Thyroid gland (tissue), 4 donors: ENCODE data around the gene C1QL4. TPM values are rescaled to one million over a fixed set of nuclear protein-coding genes. Genes with fewer than 3 reads are reported as not detected.

Source experiments
- DNase-seq, 2 donors: peaks; one replicate each; pipeline ENCODE4 v3.0.0-alpha.2; 2019
- H3K27ac ChIP-seq, 3 donors: fragments of 200-600 bp; sonication (generic); 1 replicate in 2 of 3; 2 replicates in 1 of 3; pipeline ENCODE4 v1.5.1; 2016 to 2019; ENCODE audit warnings: mild to moderate bottlenecking in 1 of 3, moderate library complexity in 1 of 3
- H3K27me3 ChIP-seq: fragments of 200-600 bp; sonication (generic); one replicate; pipeline ENCODE4 v1.5.1; 2019
- H3K36me3 ChIP-seq, 2 donors: fragments of 200-600 bp; sonication (generic); one replicate each; pipeline ENCODE4 v1.5.1; 2016 to 2019
- H3K4me1 ChIP-seq, 2 donors: fragments of 200-600 bp; sonication (generic); one replicate each; pipeline ENCODE4 v1.5.1; 2017 to 2019
- H3K4me3 ChIP-seq, 3 donors: fragments of 200-600 bp; sonication (generic); replicated peaks in 1 of 3; 1 replicate in 2 of 3; 2 replicates in 1 of 3; pipeline ENCODE4 v1.5.1; 2016; ENCODE audit warnings: mild to moderate bottlenecking in 1 of 3
- H3K9me3 ChIP-seq: fragments of 200-600 bp; sonication (generic); one replicate; pipeline ENCODE4 v1.5.1; 2017
- POLR2A ChIP-seq, 2 donors: fragments of 450-650 bp; IDR thresholded peaks; one replicate each; pipeline ENCODE4 v1.6.1; 2017; ENCODE audit warnings: antibody characterized with exemption in 2 of 2, mild to moderate bottlenecking in 2 of 2, moderate library complexity in 1 of 2
- WGBS, 2 donors: methylation state at CpG; one replicate each; pipeline ENCODE4 v1.1.5; 2017; 5-methylcytosine and 5-hydroxymethylcytosine counted together
- intact Hi-C: fragments of 100-400 bp; cut with DNase I; formaldehyde crosslinking; loops from one replicate; pipeline ENCODE4 v1.15.1; 2023
- total RNA-seq, 4 donors: library from RNA; depleted of rRNA; stranded (reverse); fragments of >200 nt; gene quantifications; one replicate each; pipeline ENCODE4 v1.2.3, GENCODE V29; 2016
- TF ChIP-seq, protein P1 (sequence below), 6 experiments: fragments of 200-600 bp in 3 of 6; fragments of 450-650 bp in 3 of 6; sonication (generic) in 3 of 6; IDR thresholded peaks; one replicate each; pipeline ENCODE4 v1.5.1; 2016 to 2019; ENCODE audit warnings: antibody characterized with exemption in 6 of 6, mild to moderate bottlenecking in 2 of 6, inconsistent platforms in 1 of 6, moderate library complexity in 1 of 6

The C1QL4 gene
- total RNA-seq, 4 donors from 2014 or later, result 0.67 to 1.2 (median 0.73) TPM; not detected in 1

DNA sequence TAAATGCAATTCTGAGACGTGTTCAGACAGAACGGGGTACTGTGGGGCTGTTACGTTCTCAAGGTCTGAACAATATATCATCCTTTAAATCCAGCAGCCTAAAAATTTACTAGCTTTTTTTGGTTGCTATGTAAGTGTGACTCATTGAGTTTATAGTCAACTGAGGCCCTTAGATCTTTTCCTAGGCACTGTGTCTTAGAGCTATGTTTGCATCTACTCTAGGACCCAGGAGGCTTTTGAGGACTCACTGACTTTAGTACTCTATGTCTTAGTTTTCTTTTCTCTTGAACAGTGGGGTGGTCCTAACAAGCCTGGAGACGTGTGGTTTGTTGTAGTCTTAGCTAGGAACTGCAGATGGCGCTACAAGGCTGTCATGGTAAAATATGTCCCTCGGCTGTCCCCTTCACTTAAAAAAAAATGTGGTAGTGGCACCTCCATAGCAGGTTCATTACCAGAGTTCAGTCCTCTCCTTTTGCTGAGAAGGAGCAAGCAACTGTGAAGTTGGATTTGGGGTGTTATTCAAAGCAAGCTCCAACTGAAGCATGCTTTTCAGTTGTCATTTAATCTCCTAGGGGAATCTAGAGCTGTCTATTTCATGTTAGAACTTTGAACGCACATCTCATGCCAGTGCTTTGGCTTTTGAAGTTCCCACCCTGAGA lies 21.6 kb upstream of the C1QL4 start:
- Histone ChIP-seq H3K9me3 (no peaks in the 10 kb centered on the region), H3K4me1 (no peaks in the 10 kb centered on the region), H3K27ac (no peak overlapping the region), H3K4me3 (no peak overlapping the region), H3K36me3 (no peaks in the 10 kb centered on the region), H3K27me3 (no peaks in the 10 kb centered on the region)
- no peak for TF ChIP-seq POLR2A (IDR thresholded peaks at IDR 0.05)
- TF ChIP-seq, protein P1, sequence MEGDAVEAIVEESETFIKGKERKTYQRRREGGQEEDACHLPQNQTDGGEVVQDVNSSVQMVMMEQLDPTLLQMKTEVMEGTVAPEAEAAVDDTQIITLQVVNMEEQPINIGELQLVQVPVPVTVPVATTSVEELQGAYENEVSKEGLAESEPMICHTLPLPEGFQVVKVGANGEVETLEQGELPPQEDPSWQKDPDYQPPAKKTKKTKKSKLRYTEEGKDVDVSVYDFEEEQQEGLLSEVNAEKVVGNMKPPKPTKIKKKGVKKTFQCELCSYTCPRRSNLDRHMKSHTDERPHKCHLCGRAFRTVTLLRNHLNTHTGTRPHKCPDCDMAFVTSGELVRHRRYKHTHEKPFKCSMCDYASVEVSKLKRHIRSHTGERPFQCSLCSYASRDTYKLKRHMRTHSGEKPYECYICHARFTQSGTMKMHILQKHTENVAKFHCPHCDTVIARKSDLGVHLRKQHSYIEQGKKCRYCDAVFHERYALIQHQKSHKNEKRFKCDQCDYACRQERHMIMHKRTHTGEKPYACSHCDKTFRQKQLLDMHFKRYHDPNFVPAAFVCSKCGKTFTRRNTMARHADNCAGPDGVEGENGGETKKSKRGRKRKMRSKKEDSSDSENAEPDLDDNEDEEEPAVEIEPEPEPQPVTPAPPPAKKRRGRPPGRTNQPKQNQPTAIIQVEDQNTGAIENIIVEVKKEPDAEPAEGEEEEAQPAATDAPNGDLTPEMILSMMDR (IDR thresholded peaks at IDR 0.05), result peak; percentile 47 to 93 (median 81)
- 22 to 29% methylated on average over 7 of the region's 7 CpGs for WGBS, 2 donors
- DNase-seq, result peak; percentile 56 to 57
- intact Hi-C loops, result no loop called here

DNA sequence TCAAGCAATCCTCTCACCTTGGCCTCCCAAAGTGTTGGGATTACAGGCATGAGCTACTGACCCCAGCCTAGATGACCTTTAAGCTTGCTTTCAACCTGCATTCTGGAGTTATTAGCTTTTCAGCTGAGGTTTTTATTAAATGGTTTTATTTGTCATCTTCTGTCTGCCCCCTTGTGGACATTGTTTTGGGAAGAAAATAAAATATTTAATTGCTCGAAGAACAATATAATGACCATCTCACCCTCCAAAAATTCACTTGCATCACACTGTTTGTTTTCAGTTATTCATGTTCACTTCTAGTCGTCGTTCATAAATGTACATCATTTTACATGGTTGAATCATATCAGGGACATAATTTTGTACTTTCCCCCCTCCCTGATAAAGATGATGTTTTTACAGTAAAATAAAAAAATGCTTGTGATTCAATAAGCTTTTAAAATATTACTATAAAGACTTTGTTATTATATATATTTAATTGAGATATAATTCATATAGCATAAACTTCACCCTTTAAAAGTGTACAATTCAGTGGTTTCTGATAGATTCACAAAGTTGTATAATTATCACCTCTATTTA lies 20.2 kb upstream of the C1QL4 start:
- no peak for DNase-seq
- intact Hi-C loops, result no loop called here
- H3K4me1 ChIP-seq, result no peaks in the 10 kb centered on the region
- H3K36me3 ChIP-seq, result no peaks in the 10 kb centered on the region
- no peaks in the 10 kb centered on the region for H3K27me3 ChIP-seq
- TF ChIP-seq, protein P1 (IDR thresholded peaks at IDR 0.05), result peak in 4 of 6 experiments; percentile 46 to 68 (median 58)
- TF ChIP-seq POLR2A (IDR thresholded peaks at IDR 0.05), result no peak
- no peak overlapping the region for H3K4me3 ChIP-seq
- no peaks in the 10 kb centered on the region for H3K9me3 ChIP-seq
- WGBS, 2 donors, result 9 to 17% methylated on average over 3 of the region's 3 CpGs
- H3K27ac ChIP-seq, result no peak overlapping the region

DNA sequence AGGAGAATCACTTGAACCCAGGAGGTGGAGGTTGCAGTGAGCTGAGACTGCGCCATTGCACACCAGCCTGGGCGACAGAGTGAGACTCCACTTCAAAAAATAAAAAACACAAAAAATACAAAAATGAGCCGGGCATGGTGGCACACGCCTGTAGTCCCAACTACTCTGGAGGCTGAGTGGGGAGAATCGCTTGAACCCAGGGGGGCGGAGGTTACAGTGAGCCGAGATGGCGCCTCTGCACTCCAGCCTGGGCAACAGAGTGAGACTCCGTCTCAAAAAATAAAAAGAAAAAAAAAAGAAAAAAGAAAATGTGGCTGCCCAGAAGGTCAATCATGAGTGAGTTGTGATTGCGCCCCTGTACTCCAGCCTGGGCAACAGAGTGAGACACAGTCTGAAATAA lies 18.9 kb upstream of the C1QL4 start:
- Histone ChIP-seq H3K9me3 (no peaks in the 10 kb centered on the region), H3K4me3 (no peak overlapping the region), H3K4me1 (no peaks in the 10 kb centered on the region), H3K27ac (no peak overlapping the region), H3K27me3 (no peaks in the 10 kb centered on the region), H3K36me3 (peaks cover 0 to 2% of the 10 kb centered on the region in 2 donors)
- TF ChIP-seq, protein P1 (IDR thresholded peaks at IDR 0.05), result no peak
- TF ChIP-seq POLR2A (IDR thresholded peaks at IDR 0.05), result no peak
- whole genome bisulfite sequencing, 2 donors, result 93 to 95% methylated on average over 10 of the region's 10 CpGs
- no peak for DNase-seq
- intact Hi-C loops, result no loop called here

DNA sequence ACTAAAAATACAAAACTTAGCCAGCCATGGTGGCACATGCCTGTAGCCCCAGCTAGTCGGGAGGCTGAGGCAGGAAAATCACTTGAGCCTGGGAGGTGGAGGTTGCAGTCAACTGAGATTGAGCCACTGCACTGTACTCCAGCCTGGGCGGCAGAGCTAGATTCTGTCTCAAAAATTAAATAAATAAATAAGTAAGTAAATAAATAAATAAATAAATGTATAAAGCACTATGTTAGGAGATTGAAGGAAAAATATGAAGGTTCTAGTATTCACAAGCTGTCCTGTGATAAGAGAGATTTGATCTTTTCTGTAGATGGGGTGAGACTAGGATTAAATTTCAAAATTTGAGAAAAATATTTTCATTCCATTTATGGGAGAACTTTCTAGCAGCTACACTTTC lies 15.4 kb upstream of the C1QL4 start:
- no peak overlapping the region for H3K4me3 ChIP-seq
- 74 to 80% methylated on average over 2 of the region's 2 CpGs for WGBS, 2 donors
- no peak for DNase-seq
- H3K27ac ChIP-seq, result no peak overlapping the region
- no peaks in the 10 kb centered on the region for H3K27me3 ChIP-seq
- H3K9me3 ChIP-seq, result no peaks in the 10 kb centered on the region
- H3K4me1 ChIP-seq, result peaks cover 6 to 24% of the 10 kb centered on the region in 2 donors
- intact Hi-C loops, result no loop called here
- H3K36me3 ChIP-seq, result peaks cover 0 to 2% of the 10 kb centered on the region in 2 donors
- TF ChIP-seq, protein P1 (IDR thresholded peaks at IDR 0.05), result no peak
- no peak for TF ChIP-seq POLR2A (IDR thresholded peaks at IDR 0.05)

DNA sequence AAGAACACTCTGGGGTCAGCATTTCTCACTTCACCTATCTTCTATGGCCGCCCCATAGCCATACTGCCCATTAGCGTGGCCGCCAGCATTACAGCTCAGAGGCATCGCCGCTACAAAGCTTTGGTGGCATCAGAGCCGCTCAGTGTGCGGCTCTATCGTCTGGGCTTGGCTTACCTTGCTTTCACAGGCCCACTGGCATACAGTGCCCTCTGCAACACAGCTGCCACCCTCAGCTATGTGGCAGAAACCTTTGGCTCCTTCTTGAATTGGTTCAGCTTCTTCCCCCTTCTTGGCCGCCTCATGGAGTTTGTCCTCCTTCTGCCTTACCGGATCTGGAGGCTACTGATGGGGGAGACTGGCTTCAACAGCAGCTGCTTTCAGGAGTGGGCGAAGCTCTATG lies 12.3 kb upstream of the C1QL4 start:
- intact Hi-C loops, result no loop called here
- Histone ChIP-seq H3K27ac (no peak overlapping the region), H3K9me3 (no peaks in the 10 kb centered on the region), H3K27me3 (no peaks in the 10 kb centered on the region), H3K4me1 (peaks cover 32 to 54% of the 10 kb centered on the region in 2 donors), H3K4me3 (no peak overlapping the region), H3K36me3 (peaks cover 0 to 2% of the 10 kb centered on the region in 2 donors)
- 94 to 96% methylated on average over 11 of the region's 11 CpGs for WGBS, 2 donors
- no peak for DNase-seq
- TF ChIP-seq, protein P1 (IDR thresholded peaks at IDR 0.05), result no peak
- no peak for TF ChIP-seq POLR2A (IDR thresholded peaks at IDR 0.05)
